ENCODE data around the gene DEFB113. TPM values are rescaled to one million over a fixed set of nuclear protein-coding genes. Genes with fewer than 3 reads are reported as not detected.

DEFB113 gene
- polyA plus RNA-seq, 1 donor from 2014 or later, result not detected

GRCh38 chr6:49918787-49919186 lies 50.6 kb downstream of the DEFB113 start:
- H3K9me3 Mint-ChIP-seq, result peaks cover 0 to 4% (median 0%) of the 10 kb centered on the region in 3 donors
- no peaks in the 10 kb centered on the region for H3K27me3 Mint-ChIP-seq
- peaks cover 0 to 1% (median 0%) of the 10 kb centered on the region in 3 donors for H3K4me1 Mint-ChIP-seq
- no peak overlapping the region for H3K27ac Mint-ChIP-seq
- no peaks in the 10 kb centered on the region for H3K36me3 Mint-ChIP-seq
- H3K4me3 Mint-ChIP-seq, result no peak overlapping the region

Other genes with a start within 250 kb of the DEFB113 start
- not detected for gene CRISP3, start 225.2 kb downstream of the DEFB113 start, polyA plus RNA-seq
- gene PGK2, start 182.3 kb downstream of the DEFB113 start, polyA plus RNA-seq, result not detected
- gene CRISP1, start 103.1 kb downstream of the DEFB113 start, polyA plus RNA-seq, result not detected
- gene DEFB114, start 5.5 kb downstream of the DEFB113 start, polyA plus RNA-seq, result not detected
- not detected for gene DEFB110, start 52.4 kb upstream of the DEFB113 start, polyA plus RNA-seq
- not detected for gene DEFB112, start 80.3 kb upstream of the DEFB113 start, polyA plus RNA-seq